Heart left ventricle (tissue), 13 donors: ENCODE data around the gene PRICKLE2.

ENCODE experiments used
- CTCF ChIP-seq, 12 donors: fragments of 200-600 bp; sonication (generic) in 4 of 12; IDR thresholded peaks; one replicate each; pipeline versions ENCODE4 v1.5.0 to v1.8.0; 2018 to 2022; ENCODE audit warnings: antibody characterized with exemption in 12 of 12, mild to moderate bottlenecking in 5 of 12
- POLR2A ChIP-seq, 2 donors: fragments of 450-650 bp; IDR thresholded peaks; one replicate each; pipeline ENCODE4 v1.6.1; 2017; ENCODE audit warnings: antibody characterized with exemption in 2 of 2, mild to moderate bottlenecking in 2 of 2, moderate library complexity in 2 of 2
- donor health status: ischemic (EF 13 %, LVEDD 7.1; RV severe dilation, severe dysfunction).
- donor health status: DM: no; HTN: yes; CAD: no.
- donor health status: DM: no; HTN: no; CAD: no.
- donor health status: ischemic (EF 25% LVEDD 6.9; RV normal size, moderate dysfunction).
- donor health status: ischemic (EF 25% LVEDD 5.7; RV mildly dilated, moderate dysfunction).
- donor health status: ischemic (EF 35%, LVEDD 5.7; RV mildly dilated, moderate dysfunction).
- donor health status: nonischemic (EF 11% LVEDD 7.7; RV severe dilation, severe dysfunction).
- donor health status: DM: yes; HTN: yes; CAD: no.
- donor health status: PGD.
- donor health status: ischemic (EF 29% LVEDD 5.4; RV normal size, mild dysfunction).
- donor health status: nonischemic (EF 23%, LVEDD 6.1; RV moderate dilation, normal function).

DNA sequence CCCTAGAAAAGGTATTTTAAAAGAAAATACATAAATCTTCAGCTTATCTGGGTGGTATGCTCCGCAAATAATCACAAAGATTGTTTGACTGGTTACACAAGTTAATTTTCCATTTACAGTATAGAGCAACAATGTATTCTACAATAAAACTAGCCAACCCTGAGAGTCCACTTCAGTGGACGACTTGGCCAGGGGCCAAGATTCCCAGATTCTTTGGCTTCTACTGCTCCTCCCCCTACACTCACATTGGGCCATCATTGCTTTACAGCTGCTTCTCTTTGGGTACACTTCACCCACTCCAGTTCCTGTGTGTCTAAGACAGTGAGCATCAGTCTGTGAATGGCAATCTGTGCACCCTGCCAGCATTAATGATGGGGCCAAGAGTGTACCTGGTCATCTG, 17.2 kb upstream of the PRICKLE2 start:
- TF ChIP-seq CTCF (IDR thresholded peaks at IDR 0.05): no peak
- TF ChIP-seq POLR2A (IDR thresholded peaks at IDR 0.05): no peak
